Thoracic aorta (tissue), 2 donors: ENCODE results near the gene LYPD6B. TPM values are rescaled to one million over a fixed set of nuclear protein-coding genes. Genes with fewer than 3 reads are reported as not detected.

Source experiments
- ATAC-seq: fragments of 150-250 bp; one replicate; pipeline ENCODE4 v1.8.0; 2017; ENCODE audit warnings: low read depth; ENCODE audit not compliant: insufficient number of reproducible peaks, low FRiP score
- DNase-seq: peaks from one replicate; pipeline ENCODE4 v3.0.0-alpha.2; 2020; ENCODE audit warnings: low spot score
- H3K27ac ChIP-seq, 2 donors: fragments of 200-600 bp; sonication (generic); 1 replicate in 1 of 2; 2 replicates in 1 of 2; pipeline ENCODE4 v1.5.1; 2016; ENCODE audit warnings: mild to moderate bottlenecking in 2 of 2, moderate library complexity in 2 of 2
- H3K27me3 ChIP-seq: fragments of 200-600 bp; sonication (generic); replicated peaks from 2 replicates; pipeline ENCODE4 v1.6.0; 2016; ENCODE audit warnings: mild to moderate bottlenecking; ENCODE audit not compliant: insufficient read depth
- H3K36me3 ChIP-seq: fragments of 200-600 bp; sonication (generic); one replicate; pipeline ENCODE4 v1.5.1; 2016
- H3K4me1 ChIP-seq, 2 donors: fragments of 200-600 bp; sonication (generic); 1 replicate in 1 of 2; 2 replicates in 1 of 2; pipeline versions ENCODE4 v1.5.1 to v1.6.0; 2016; ENCODE audit warnings: low read depth in 2 of 2, mild to moderate bottlenecking in 1 of 2; ENCODE audit not compliant: control insufficient read depth in 1 of 2
- H3K4me3 ChIP-seq: fragments of 200-600 bp; sonication (generic); 2 replicates; pipeline ENCODE4 v1.5.1; 2016; ENCODE audit warnings: mild to moderate bottlenecking
- H3K9me3 ChIP-seq: fragments of 200-600 bp; sonication (generic); 2 replicates; pipeline ENCODE4 v1.5.1; 2016
- total RNA-seq, 2 donors: library from RNA; depleted of rRNA; stranded (reverse); fragments of >200 nt; gene quantifications; one replicate each; pipeline versions ENCODE4 v1.1.0 to v1.2.3, GENCODE V29; 2016
- TF ChIP-seq, protein P1 (sequence below): fragments of 200-600 bp; sonication (generic); IDR thresholded peaks from one replicate; pipeline ENCODE4 v1.5.1; 2019; ENCODE audit warnings: antibody characterized with exemption

Gene LYPD6B
- total RNA-seq, 2 donors from 2014 or later = not detected

- no peak overlapping the region for H3K27ac ChIP-seq
- H3K4me1 ChIP-seq = no peaks in the 10 kb centered on the region
- no peak for ATAC-seq
- H3K36me3 ChIP-seq = no peaks in the 10 kb centered on the region
- H3K27me3 ChIP-seq = no peaks in the 10 kb centered on the region
- TF ChIP-seq, protein P1, sequence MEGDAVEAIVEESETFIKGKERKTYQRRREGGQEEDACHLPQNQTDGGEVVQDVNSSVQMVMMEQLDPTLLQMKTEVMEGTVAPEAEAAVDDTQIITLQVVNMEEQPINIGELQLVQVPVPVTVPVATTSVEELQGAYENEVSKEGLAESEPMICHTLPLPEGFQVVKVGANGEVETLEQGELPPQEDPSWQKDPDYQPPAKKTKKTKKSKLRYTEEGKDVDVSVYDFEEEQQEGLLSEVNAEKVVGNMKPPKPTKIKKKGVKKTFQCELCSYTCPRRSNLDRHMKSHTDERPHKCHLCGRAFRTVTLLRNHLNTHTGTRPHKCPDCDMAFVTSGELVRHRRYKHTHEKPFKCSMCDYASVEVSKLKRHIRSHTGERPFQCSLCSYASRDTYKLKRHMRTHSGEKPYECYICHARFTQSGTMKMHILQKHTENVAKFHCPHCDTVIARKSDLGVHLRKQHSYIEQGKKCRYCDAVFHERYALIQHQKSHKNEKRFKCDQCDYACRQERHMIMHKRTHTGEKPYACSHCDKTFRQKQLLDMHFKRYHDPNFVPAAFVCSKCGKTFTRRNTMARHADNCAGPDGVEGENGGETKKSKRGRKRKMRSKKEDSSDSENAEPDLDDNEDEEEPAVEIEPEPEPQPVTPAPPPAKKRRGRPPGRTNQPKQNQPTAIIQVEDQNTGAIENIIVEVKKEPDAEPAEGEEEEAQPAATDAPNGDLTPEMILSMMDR = no peak
- H3K4me3 ChIP-seq = no peak overlapping the region
- no peak for DNase-seq
- no peaks in the 10 kb centered on the region for H3K9me3 ChIP-seq
These were observed 109.9 kb downstream of the LYPD6B start for GRCh38 chr2:149148194-149149006.

DNA sequence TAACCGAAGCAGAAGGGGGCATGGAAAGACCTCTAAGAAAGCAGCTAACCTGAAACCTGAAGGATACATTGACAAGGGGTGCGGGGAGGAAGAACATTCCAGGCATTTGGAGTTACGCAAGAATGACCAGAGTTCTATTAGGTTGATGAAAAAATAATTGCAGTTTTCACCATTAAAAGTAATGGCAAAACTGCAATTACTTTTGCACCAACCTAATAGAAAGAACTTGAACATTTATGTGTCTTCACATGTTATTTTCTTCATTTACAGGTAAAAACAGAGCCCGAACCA is 110.5 kb downstream of the LYPD6B start:
- no peak overlapping the region for H3K27ac ChIP-seq

GRCh38 chr2:149152469-149152953 is 114.0 kb downstream of the LYPD6B start:
- TF ChIP-seq, protein P1 = no peak
- H3K27ac ChIP-seq = no peak overlapping the region
- H3K27me3 ChIP-seq = no peaks in the 10 kb centered on the region
- no peak overlapping the region for H3K4me3 ChIP-seq
- ATAC-seq = no peak
- no peaks in the 10 kb centered on the region for H3K36me3 ChIP-seq
- H3K9me3 ChIP-seq = no peaks in the 10 kb centered on the region
- H3K4me1 ChIP-seq = no peaks in the 10 kb centered on the region
- DNase-seq = no peak

More for the DNA sequence above, 110.5 kb downstream of the LYPD6B start:
- ATAC-seq (no peak), DNase-seq (no peak)
- no peak overlapping the region for H3K4me3 ChIP-seq
- TF ChIP-seq, protein P1 = no peak
- H3K36me3 ChIP-seq = no peaks in the 10 kb centered on the region
- no peaks in the 10 kb centered on the region for H3K9me3 ChIP-seq
- no peaks in the 10 kb centered on the region for H3K27me3 ChIP-seq
- no peaks in the 10 kb centered on the region for H3K4me1 ChIP-seq

DNA sequence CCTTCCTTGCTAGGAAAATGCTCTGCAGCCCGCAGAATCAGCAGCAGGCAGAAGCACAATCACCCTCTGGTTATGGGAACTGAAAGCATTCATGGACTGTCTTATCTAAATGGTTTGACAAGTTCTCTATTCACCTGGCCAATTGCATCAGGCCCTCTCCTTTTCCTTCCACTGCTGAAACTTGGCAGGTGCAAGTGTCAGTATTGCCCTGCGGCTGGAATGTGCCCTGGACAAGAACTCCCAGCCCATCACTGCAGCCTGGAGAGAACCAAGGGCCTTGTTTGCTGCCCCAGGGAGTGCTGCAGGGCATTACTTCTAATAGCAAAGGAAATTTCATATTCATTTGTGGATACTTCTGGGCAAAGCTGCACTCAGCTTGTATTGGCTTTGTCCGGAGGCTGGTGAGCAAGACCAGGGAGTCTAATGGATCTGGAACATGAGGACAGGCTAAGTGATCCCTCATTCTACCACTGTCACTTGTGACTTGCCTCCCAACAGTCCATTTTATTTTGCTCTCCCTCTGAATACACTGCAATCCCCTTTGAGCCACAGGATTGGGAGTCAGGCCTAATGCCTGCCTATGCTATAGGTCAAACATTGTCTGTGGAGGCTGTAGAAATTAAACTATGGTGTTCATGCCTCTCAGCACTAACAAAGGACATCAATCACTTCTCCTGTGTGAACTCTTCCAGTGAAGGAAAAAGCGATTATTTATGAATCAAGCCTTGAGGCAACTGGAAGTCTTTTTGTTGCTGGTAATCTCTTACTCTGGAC is 116.9 kb downstream of the LYPD6B start:
- ATAC-seq (no peak), DNase-seq (no peak)
- TF ChIP-seq, protein P1 = no peak
- Histone ChIP-seq H3K4me1 (no peaks in the 10 kb centered on the region), H3K9me3 (no peaks in the 10 kb centered on the region), H3K36me3 (no peaks in the 10 kb centered on the region), H3K27ac (no peak overlapping the region), H3K4me3 (no peak overlapping the region), H3K27me3 (no peaks in the 10 kb centered on the region)

DNA sequence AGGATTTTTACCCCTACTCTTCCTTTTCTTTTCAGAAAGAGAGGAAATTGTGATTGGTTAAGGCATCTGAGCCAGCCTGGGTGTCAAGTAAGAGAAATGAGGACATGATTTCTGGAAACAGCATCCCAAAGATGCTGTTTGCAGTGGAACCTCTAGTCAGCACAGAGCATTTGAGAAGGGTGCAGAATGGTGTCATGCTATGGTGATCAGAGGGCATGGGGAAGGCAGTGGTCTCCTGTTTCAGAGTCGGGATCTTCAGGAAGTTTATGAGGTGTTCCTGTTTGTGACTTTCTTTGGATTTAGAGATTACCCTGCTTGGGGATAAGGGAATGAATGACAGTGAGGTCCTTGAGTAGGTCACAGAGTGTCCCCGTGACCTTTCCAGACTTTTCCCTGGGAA is 117.5 kb downstream of the LYPD6B start:
- no peak for DNase-seq
- TF ChIP-seq, protein P1 = no peak

More for the DNA sequence above, 117.5 kb downstream of the LYPD6B start:
- Histone ChIP-seq H3K9me3 (no peaks in the 10 kb centered on the region), H3K27ac (no peak overlapping the region), H3K27me3 (no peaks in the 10 kb centered on the region), H3K36me3 (no peaks in the 10 kb centered on the region), H3K4me3 (no peak overlapping the region), H3K4me1 (no peaks in the 10 kb centered on the region)
- no peak for ATAC-seq
